ENCODE measurements around the gene SSC5D. TPM values are rescaled to one million over a fixed set of nuclear protein-coding genes. Genes with fewer than 3 reads are reported as not detected.

Gene SSC5D
- total and polyA plus RNA-seq, 2 experiments from 2014 or later, result 0.23 to 0.69 TPM

DNA sequence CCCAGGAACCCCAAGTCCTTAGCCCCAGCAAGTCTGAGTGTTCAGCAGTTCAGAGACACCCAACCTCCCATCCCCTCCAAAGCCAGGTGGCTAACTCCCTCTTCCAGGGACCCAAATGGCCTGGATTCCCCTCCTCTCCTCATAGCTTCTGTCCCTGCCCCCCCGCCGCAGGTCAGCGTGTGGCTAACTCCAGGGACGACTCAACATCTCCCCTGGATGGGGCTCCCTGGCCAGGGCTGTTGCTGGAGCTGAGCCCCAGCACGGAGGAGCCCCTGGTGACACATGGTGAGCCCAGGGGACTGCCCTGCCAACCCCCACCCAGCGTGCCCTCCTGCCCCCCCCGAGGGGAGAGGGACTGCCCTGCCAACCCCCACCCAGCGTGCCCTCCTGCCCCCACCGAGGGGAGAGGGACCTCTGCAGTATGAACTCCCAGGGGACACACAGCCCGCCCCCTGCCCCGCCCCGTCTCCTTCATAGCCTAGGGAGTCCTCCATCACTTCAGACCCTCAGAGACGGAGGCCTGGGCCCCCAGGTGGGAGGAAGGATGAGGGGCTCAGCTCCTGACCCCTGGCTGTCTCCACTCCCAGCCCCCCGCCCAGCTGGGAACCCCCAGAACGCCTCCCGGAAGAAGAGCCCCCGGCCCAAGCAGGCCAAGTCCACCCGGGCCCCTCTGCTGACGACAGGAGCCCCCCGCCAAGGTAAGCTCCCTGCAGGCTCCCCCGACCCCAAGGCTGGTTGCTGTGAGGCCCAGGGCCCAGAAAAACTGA is 1.7 kb downstream of the SSC5D start:
- H3K9me2 ChIP-seq (ENCODE audit: insufficient read depth), result no peaks in the 10 kb centered on the region
- no peak for ATAC-seq

DNA sequence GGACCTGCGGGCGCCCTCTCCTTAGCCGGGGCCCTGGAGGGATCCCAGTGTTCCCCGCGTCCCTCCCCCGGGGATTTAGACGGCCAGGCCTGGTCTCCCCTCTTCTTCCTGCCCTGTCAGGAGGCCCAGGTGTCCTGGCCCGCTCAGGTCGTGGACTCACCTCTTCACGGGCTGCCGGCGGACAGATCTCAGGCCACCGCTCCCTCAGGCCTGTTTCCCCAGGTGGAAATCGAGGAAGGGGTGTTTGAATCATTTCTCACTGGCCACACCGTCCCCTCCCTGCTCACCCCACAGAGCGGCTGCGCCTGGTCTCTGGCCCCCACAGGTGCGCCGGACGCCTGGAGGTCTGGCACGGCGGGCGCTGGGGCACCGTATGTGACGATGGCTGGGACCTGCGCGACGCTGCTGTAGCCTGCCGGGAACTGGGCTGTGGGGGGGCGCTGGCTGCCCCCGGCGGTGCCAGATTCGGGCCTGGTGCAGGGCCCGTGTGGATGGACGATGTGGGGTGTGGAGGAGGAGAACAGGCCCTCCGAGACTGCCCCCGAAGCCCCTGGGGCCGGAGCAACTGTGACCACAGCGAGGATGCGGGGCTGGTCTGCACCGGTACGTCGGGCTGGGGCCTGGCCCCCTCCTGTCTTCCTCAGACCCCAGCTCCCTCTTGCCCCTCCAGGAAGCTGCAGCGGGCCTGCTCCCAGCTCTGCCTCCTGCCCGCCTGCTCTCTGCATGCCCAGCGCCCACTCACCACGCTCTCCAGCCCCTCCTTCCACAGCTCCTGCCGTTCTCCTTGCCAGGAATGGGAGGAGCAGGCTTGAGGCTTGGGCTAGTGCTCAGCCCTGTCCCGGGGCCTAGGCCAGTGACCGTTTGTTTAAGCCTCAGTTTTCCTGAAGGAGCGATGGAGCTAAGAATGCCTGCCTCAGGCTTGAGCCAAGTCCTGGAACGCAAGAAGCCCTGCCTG is 2.5 kb downstream of the SSC5D start:
- no peak overlapping the region for H3K4me3 Mint-ChIP-seq
- H2AFZ ChIP-seq, result no peak overlapping the region
- no peaks in the 10 kb centered on the region for H3K27me3 ChIP-seq (ENCODE audit: insufficient read depth)
- H3K36me3 ChIP-seq (ENCODE audit: insufficient read depth), result no peaks in the 10 kb centered on the region
- H3K4me1 ChIP-seq (ENCODE audit: insufficient read depth), result peaks cover 12% of the 10 kb centered on the region; the same call in 1 of the 2 replicates
- H3K36me3 Mint-ChIP-seq (ENCODE audit: low read depth), result no peaks in the 10 kb centered on the region; the same call in 2 of the 3 replicates
- no peaks in the 10 kb centered on the region for H3K79me2 ChIP-seq (replicated peaks; ENCODE audit: insufficient read depth)
- ATAC-seq (no peak), DNase-seq (ENCODE audit: low spot score) (no peak)
- no peak overlapping the region for H3K27ac Mint-ChIP-seq
- peaks cover 10% of the 10 kb centered on the region for H3F3A ChIP-seq (replicated peaks; ENCODE audit: low read depth)
- no peak overlapping the region for H3K27ac ChIP-seq (ENCODE audit: low read depth)
- H3K4me3 ChIP-seq, result no peak overlapping the region
- H4K20me1 ChIP-seq (replicated peaks; ENCODE audit: insufficient read depth), result no peaks in the 10 kb centered on the region
- no peak overlapping the region for H3K4me2 ChIP-seq
- H3K4me1 Mint-ChIP-seq, result peaks cover 28% of the 10 kb centered on the region
- no peaks in the 10 kb centered on the region; the same call in 2 of the 3 replicates for H3K9me3 Mint-ChIP-seq
- no peaks in the 10 kb centered on the region for H3K9me2 ChIP-seq (ENCODE audit: insufficient read depth)
- peaks cover 12% of the 10 kb centered on the region for H3K27me3 Mint-ChIP-seq (ENCODE audit: insufficient read depth, low read depth, poor library complexity)
- TF ChIP-seq, protein P1, sequence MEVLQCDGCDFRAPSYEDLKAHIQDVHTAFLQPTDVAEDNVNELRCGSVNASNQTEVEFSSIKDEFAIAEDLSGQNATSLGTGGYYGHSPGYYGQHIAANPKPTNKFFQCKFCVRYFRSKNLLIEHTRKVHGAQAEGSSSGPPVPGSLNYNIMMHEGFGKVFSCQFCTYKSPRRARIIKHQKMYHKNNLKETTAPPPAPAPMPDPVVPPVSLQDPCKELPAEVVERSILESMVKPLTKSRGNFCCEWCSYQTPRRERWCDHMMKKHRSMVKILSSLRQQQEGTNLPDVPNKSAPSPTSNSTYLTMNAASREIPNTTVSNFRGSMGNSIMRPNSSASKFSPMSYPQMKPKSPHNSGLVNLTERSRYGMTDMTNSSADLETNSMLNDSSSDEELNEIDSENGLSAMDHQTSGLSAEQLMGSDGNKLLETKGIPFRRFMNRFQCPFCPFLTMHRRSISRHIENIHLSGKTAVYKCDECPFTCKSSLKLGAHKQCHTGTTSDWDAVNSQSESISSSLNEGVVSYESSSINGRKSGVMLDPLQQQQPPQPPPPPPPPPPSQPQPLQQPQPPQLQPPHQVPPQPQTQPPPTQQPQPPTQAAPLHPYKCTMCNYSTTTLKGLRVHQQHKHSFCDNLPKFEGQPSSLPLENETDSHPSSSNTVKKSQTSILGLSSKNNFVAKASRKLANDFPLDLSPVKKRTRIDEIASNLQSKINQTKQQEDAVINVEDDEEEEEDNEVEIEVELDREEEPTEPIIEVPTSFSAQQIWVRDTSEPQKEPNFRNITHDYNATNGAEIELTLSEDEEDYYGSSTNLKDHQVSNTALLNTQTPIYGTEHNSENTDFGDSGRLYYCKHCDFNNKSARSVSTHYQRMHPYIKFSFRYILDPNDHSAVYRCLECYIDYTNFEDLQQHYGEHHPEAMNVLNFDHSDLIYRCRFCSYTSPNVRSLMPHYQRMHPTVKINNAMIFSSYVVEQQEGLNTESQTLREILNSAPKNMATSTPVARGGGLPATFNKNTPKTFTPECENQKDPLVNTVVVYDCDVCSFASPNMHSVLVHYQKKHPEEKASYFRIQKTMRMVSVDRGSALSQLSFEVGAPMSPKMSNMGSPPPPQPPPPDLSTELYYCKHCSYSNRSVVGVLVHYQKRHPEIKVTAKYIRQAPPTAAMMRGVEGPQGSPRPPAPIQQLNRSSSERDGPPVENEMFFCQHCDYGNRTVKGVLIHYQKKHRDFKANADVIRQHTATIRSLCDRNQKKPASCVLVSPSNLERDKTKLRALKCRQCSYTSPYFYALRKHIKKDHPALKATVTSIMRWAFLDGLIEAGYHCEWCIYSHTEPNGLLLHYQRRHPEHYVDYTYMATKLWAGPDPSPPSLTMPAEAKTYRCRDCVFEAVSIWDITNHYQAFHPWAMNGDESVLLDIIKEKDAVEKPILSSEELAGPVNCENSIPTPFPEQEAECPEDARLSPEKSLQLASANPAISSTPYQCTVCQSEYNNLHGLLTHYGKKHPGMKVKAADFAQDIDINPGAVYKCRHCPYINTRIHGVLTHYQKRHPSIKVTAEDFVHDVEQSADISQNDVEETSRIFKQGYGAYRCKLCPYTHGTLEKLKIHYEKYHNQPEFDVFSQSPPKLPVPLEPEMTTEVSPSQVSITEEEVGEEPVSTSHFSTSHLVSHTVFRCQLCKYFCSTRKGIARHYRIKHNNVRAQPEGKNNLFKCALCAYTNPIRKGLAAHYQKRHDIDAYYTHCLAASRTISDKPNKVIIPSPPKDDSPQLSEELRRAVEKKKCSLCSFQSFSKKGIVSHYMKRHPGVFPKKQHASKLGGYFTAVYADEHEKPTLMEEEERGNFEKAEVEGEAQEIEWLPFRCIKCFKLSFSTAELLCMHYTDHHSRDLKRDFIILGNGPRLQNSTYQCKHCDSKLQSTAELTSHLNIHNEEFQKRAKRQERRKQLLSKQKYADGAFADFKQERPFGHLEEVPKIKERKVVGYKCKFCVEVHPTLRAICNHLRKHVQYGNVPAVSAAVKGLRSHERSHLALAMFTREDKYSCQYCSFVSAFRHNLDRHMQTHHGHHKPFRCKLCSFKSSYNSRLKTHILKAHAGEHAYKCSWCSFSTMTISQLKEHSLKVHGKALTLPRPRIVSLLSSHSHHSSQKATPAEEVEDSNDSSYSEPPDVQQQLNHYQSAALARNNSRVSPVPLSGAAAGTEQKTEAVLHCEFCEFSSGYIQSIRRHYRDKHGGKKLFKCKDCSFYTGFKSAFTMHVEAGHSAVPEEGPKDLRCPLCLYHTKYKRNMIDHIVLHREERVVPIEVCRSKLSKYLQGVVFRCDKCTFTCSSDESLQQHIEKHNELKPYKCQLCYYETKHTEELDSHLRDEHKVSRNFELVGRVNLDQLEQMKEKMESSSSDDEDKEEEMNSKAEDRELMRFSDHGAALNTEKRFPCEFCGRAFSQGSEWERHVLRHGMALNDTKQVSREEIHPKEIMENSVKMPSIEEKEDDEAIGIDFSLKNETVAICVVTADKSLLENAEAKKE (CRISPR knock-in tag; IDR thresholded peaks at IDR 0.05), result no peak
- TF ChIP-seq, protein P2, sequence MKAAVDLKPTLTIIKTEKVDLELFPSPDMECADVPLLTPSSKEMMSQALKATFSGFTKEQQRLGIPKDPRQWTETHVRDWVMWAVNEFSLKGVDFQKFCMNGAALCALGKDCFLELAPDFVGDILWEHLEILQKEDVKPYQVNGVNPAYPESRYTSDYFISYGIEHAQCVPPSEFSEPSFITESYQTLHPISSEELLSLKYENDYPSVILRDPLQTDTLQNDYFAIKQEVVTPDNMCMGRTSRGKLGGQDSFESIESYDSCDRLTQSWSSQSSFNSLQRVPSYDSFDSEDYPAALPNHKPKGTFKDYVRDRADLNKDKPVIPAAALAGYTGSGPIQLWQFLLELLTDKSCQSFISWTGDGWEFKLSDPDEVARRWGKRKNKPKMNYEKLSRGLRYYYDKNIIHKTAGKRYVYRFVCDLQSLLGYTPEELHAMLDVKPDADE (IDR thresholded peaks at IDR 0.05), result no peak
- TF ChIP-seq REST (IDR thresholded peaks at IDR 0.05; ENCODE audit: unreplicated experiment), result no peak

More for the DNA sequence above, 1.7 kb downstream of the SSC5D start:
- Mint-ChIP-seq H3K27ac (no peak overlapping the region), H3K9me3 (no peaks in the 10 kb centered on the region; the same call in 2 of the 3 replicates), H3K4me3 (no peak overlapping the region), H3K4me1 (peaks cover 26% of the 10 kb centered on the region), H3K36me3 (ENCODE audit: low read depth) (no peaks in the 10 kb centered on the region; the same call in 2 of the 3 replicates), H3K27me3 (ENCODE audit: insufficient read depth, low read depth, poor library complexity) (peaks cover 14% of the 10 kb centered on the region)
- TF ChIP-seq ZNF114 (CRISPR knock-in tag; IDR thresholded peaks at IDR 0.05), result no peak
- TF ChIP-seq, protein P2 (IDR thresholded peaks at IDR 0.05), result no peak
- TF ChIP-seq EZH2phosphoT487 (IDR thresholded peaks at IDR 0.05; ENCODE audit: unreplicated experiment), result no peak
- no peak overlapping the region for H3K27ac ChIP-seq (ENCODE audit: low read depth)
- peaks cover 10% of the 10 kb centered on the region for H3F3A ChIP-seq (replicated peaks; ENCODE audit: low read depth)
- no peak for DNase-seq (ENCODE audit: low spot score)
- peaks cover 16% of the 10 kb centered on the region; the same call in 1 of the 2 replicates for H3K4me1 ChIP-seq (ENCODE audit: insufficient read depth)
- no peaks in the 10 kb centered on the region for H3K79me2 ChIP-seq (replicated peaks; ENCODE audit: insufficient read depth)
- peak overlapping the region; percentile 68; the same call in 1 of the 2 replicates for H3K4me2 ChIP-seq
- no peaks in the 10 kb centered on the region for H4K20me1 ChIP-seq (replicated peaks; ENCODE audit: insufficient read depth)
- no peak overlapping the region for H3K4me3 ChIP-seq
- no peaks in the 10 kb centered on the region for H3K27me3 ChIP-seq (ENCODE audit: insufficient read depth)
- H3K36me3 ChIP-seq (ENCODE audit: insufficient read depth), result no peaks in the 10 kb centered on the region
- no peak overlapping the region for H2AFZ ChIP-seq
